HCT116 (cell line): Measurements from ENCODE around the gene CDH13. TPM values are rescaled to one million over a fixed set of nuclear protein-coding genes. Genes with fewer than 3 reads are reported as not detected.
A peak's percentile ranks its signal among the peaks of the same experiment; 100 is the strongest.

ENCODE experiments used
- ATAC-seq: fragments of 200-7000 bp; cut with Tn5 transposase; 2 replicates; pipeline ENCODE4 v1.9.1; 2020; ENCODE audit warnings: mild to moderate bottlenecking, moderate library complexity
- BruUV-seq: library from RNA; stranded (reverse); fragments of 400-500 nt; replicated peaks from 2 replicates; lab custom pipeline; 2021; lab: Mats Ljungman, UMichigan
- CTCF ChIA-PET: fragments of 300-600 bp; sonication (Branson Sonifier 250); formaldehyde crosslinking; loops from one replicate; lab custom pipeline; 2021; ENCODE audit warnings: antibody characterized with exemption; lab: Charles Lee
- POLR2A ChIA-PET: fragments of 300-600, 350-600 bp; sonication (Branson Sonifier 250); formaldehyde crosslinking; loops from one replicate; lab custom pipeline; 2021; ENCODE audit warnings: antibody characterized with exemption; lab: Charles Lee
- RAD21 ChIA-PET, 2 experiments: fragments of 300-600 bp; sonication (Branson Sonifier 250); formaldehyde crosslinking; loops; one replicate each; lab custom pipeline; 2023; ENCODE audit warnings: low total read pairs in 2 of 2; ENCODE audit not compliant: uncharacterized antibody in 2 of 2, unreplicated experiment in 2 of 2, low non-redundant PET in 1 of 2; lab: Charles Lee
- DNase-seq: peaks from one replicate; pipeline ENCODE4 v3.0.0-alpha.2; 2010; ENCODE audit warnings: low read depth, low spot score
- H2AFZ ChIP-seq: fragments of 200-600 bp; shearing (Covaris generic), sonication (generic); 2 replicates; pipeline ENCODE4 v1.6.1; 2017; ENCODE audit warnings: low read depth, mixed run types, mixed read lengths, antibody characterized with exemption, low read length; ENCODE audit not compliant: poor library complexity, severe bottlenecking
- H3K27ac ChIP-seq: 2 replicates; pipeline ENCODE4 v1.5.1; 2012; ENCODE audit warnings: low read depth, low read length
- H3K27me3 ChIP-seq: fragments of 200-600 bp; sonication (generic); 2 replicates; pipeline ENCODE4 v1.6.1; 2016; ENCODE audit warnings: mixed run types, low read length, mixed read lengths; ENCODE audit not compliant: insufficient read depth
- H3K36me3 ChIP-seq, 2 experiments: fragments of 200-500 bp in 1 of 2; fragments of 200-600 bp in 1 of 2; sonication (Bioruptor generic) in 1 of 2; sonication (generic) in 1 of 2; 2 replicates each; pipeline versions ENCODE4 v1.5.1 to v1.6.1; 2014 to 2016; ENCODE audit warnings: low read length in 2 of 2, inconsistent platforms in 1 of 2, mixed read lengths in 1 of 2, mixed run types in 1 of 2; ENCODE audit not compliant: insufficient read depth in 2 of 2, control insufficient read depth in 1 of 2
- H3K4me1 ChIP-seq, 2 experiments: fragments of 200-600 bp in 1 of 2; sonication (generic) in 1 of 2; 2 replicates each; pipeline versions ENCODE4 v1.5.1 to v1.6.1; 2012 to 2017; ENCODE audit warnings: low read length in 2 of 2, inconsistent platforms in 1 of 2, mild to moderate bottlenecking in 1 of 2, mixed read lengths in 1 of 2, mixed run types in 1 of 2, moderate library complexity in 1 of 2; ENCODE audit not compliant: insufficient read depth in 2 of 2, control insufficient read depth in 1 of 2
- H3K4me2 ChIP-seq: fragments of 200-600 bp; sonication (generic); 2 replicates; pipeline ENCODE4 v1.6.1; 2017; ENCODE audit warnings: mixed run types, low read length, mixed read lengths
- H3K4me3 ChIP-seq, 2 experiments: fragments of 200-600 bp in 1 of 2; sonication (generic) in 1 of 2; replicated peaks in 1 of 2; 2 replicates each; pipeline ENCODE4 v1.5.1; 2011 to 2016; ENCODE audit warnings: low read length in 2 of 2, control low read depth in 1 of 2, low read depth in 1 of 2, mild to moderate bottlenecking in 1 of 2, mixed read lengths in 1 of 2, mixed run types in 1 of 2
- H3K79me2 ChIP-seq: fragments of 200-600 bp; sonication (generic); 2 replicates; pipeline ENCODE4 v1.6.1; 2017; ENCODE audit warnings: mild to moderate bottlenecking, mixed run types, low read length, moderate library complexity, mixed read lengths; ENCODE audit not compliant: insufficient read depth
- H3K9ac ChIP-seq: fragments of 200-600 bp; sonication (generic); 2 replicates; pipeline ENCODE4 v1.6.1; 2016; ENCODE audit warnings: low read length, mixed read lengths
- H3K9me2 ChIP-seq: fragments of 200-600 bp; sonication (generic), shearing (Covaris generic); 2 replicates; pipeline ENCODE4 v1.6.1; 2017; ENCODE audit warnings: mixed run types, mild to moderate bottlenecking, moderate library complexity; ENCODE audit not compliant: insufficient read depth
- H3K9me3 ChIP-seq, 2 experiments: fragments of 200-500 bp in 1 of 2; fragments of 200-600 bp in 1 of 2; sonication (Bioruptor generic) in 1 of 2; sonication (generic) in 1 of 2; 2 replicates each; pipeline ENCODE4 v1.6.1; 2014 to 2017; ENCODE audit warnings: low read length in 2 of 2, mixed read lengths in 2 of 2, inconsistent platforms in 1 of 2, low read depth in 1 of 2, mild to moderate bottlenecking in 1 of 2, mixed run types in 1 of 2, moderate library complexity in 1 of 2; ENCODE audit not compliant: control insufficient read depth in 1 of 2, insufficient read depth in 1 of 2
- H4K20me1 ChIP-seq: fragments of 200-600 bp; sonication (generic), shearing (Covaris generic); 2 replicates; pipeline ENCODE4 v1.6.1; 2017; ENCODE audit warnings: mixed run types, mild to moderate bottlenecking, moderate library complexity; ENCODE audit not compliant: insufficient read depth
- EGR1 ChIP-seq: IDR thresholded peaks from 2 replicates; pipeline ENCODE4 v1.6.1; 2012; ENCODE audit warnings: low read depth
- EZH2 ChIP-seq: fragments of 200-600 bp; sonication (generic); IDR thresholded peaks from 2 replicates; pipeline ENCODE4 v1.6.1; 2017; ENCODE audit warnings: antibody characterized with exemption, mixed run types
- EZH2phosphoT487 ChIP-seq: fragments of 200-600 bp; IDR thresholded peaks from 2 replicates; pipeline ENCODE4 v1.6.1; 2018; ENCODE audit warnings: antibody characterized with exemption, borderline replicate concordance
- JUND ChIP-seq: IDR thresholded peaks from 2 replicates; pipeline ENCODE4 v1.6.1; 2012
- POLR2A ChIP-seq: IDR thresholded peaks from 2 replicates; pipeline ENCODE4 v1.7.0; 2011; ENCODE audit warnings: borderline replicate concordance; ENCODE audit not compliant: insufficient read depth, insufficient read length; ENCODE audit errors: extremely low read depth
- RAD21 ChIP-seq: IDR thresholded peaks from 2 replicates; pipeline ENCODE4 v1.6.1; 2012; ENCODE audit warnings: low read depth, mild to moderate bottlenecking
- SP1 ChIP-seq: IDR thresholded peaks from 2 replicates; pipeline ENCODE4 v1.6.1; 2012; ENCODE audit warnings: low read depth
- ZFX ChIP-seq: fragments of 450-650 bp; IDR thresholded peaks from 2 replicates; pipeline ENCODE4 v1.6.1; 2017
- intact Hi-C: fragments of 100-400 bp; cut with micrococcal nuclease; formaldehyde crosslinking; loops from 2 replicates; pipeline ENCODE4 v1.10.0; 2022
- total RNA-seq: library from RNA; stranded (reverse); gene quantifications from one replicate; pipeline ENCODE4 v1.2.1, GENCODE V29; 2021; ENCODE audit not compliant: unreplicated experiment
- TF ChIP-seq, protein P1 (sequence below): IDR thresholded peaks from 2 replicates; pipeline ENCODE4 v1.6.1; 2012; ENCODE audit warnings: low read depth
- TF ChIP-seq, protein P2 (sequence below), 3 experiments: fragments of 200-600 bp in 1 of 3; sonication (generic) in 1 of 3; IDR thresholded peaks in 2 of 3; conservative IDR thresholded peaks in 1 of 3; 2 replicates each; pipeline ENCODE4 v1.5.1; 2012 to 2017; ENCODE audit warnings: low read depth in 2 of 3, low read length in 2 of 3, antibody characterized with exemption in 1 of 3, borderline replicate concordance in 1 of 3, control low read depth in 1 of 3, mild to moderate bottlenecking in 1 of 3, mixed read lengths in 1 of 3, mixed run types in 1 of 3, moderate library complexity in 1 of 3; ENCODE audit not compliant: insufficient read depth in 1 of 3

The CDH13 gene
- total RNA-seq, 1 experiment from 2014 or later = not detected

DNA sequence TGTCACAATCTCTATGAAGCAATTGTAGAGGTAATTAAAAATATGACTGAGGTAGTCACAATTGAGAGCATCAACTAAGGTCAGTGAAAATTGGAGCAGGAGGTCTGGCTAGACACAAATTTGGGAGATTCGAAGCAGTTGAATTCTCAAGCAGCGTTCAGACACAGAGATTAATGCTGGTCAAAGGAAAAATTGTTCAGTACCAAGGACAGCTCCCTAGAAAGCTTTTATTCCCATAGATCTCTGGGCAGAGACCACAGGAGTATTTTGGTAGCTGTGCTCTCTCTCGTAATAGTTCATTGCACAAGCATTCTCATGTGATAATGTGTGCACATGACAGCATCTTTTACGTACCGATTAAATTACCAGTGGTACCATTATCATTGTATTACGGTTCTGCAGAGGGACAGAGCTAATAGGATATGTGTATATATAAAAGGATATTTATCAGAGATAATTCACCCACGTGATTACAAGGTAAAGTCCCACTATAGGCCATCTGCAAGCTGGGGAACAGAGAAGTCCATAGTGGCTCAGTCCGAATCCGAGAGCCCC is 793.5 kb downstream of the CDH13 start:
- H3K79me2 ChIP-seq = no peaks in the 10 kb centered on the region
- DNase-seq (no peak), ATAC-seq (no peak)
- H4K20me1 ChIP-seq = no peaks in the 10 kb centered on the region
- no peaks in the 10 kb centered on the region for H3K9me2 ChIP-seq
- ChIA-PET POLR2A (no interaction called here), CTCF (no interaction called here), RAD21 (no interaction called here)
- no peak for TF ChIP-seq EZH2
- TF ChIP-seq POLR2A = no peak
- TF ChIP-seq SP1 = no peak
- TF ChIP-seq, protein P1, sequence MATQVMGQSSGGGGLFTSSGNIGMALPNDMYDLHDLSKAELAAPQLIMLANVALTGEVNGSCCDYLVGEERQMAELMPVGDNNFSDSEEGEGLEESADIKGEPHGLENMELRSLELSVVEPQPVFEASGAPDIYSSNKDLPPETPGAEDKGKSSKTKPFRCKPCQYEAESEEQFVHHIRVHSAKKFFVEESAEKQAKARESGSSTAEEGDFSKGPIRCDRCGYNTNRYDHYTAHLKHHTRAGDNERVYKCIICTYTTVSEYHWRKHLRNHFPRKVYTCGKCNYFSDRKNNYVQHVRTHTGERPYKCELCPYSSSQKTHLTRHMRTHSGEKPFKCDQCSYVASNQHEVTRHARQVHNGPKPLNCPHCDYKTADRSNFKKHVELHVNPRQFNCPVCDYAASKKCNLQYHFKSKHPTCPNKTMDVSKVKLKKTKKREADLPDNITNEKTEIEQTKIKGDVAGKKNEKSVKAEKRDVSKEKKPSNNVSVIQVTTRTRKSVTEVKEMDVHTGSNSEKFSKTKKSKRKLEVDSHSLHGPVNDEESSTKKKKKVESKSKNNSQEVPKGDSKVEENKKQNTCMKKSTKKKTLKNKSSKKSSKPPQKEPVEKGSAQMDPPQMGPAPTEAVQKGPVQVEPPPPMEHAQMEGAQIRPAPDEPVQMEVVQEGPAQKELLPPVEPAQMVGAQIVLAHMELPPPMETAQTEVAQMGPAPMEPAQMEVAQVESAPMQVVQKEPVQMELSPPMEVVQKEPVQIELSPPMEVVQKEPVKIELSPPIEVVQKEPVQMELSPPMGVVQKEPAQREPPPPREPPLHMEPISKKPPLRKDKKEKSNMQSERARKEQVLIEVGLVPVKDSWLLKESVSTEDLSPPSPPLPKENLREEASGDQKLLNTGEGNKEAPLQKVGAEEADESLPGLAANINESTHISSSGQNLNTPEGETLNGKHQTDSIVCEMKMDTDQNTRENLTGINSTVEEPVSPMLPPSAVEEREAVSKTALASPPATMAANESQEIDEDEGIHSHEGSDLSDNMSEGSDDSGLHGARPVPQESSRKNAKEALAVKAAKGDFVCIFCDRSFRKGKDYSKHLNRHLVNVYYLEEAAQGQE = peak; percentile 71
- no peak for TF ChIP-seq EGR1
- TF ChIP-seq EZH2phosphoT487 = no peak
- no peak for TF ChIP-seq JUND
- no peak overlapping the region for H3K9ac ChIP-seq
- BruUV-seq = no TSS peak
- no peak overlapping the region for H3K4me3 ChIP-seq
- no peaks in the 10 kb centered on the region for H3K36me3 ChIP-seq
- no peaks in the 10 kb centered on the region; a peak in 1 of 4 replicates for H3K9me3 ChIP-seq
- no peaks in the 10 kb centered on the region for H3K27me3 ChIP-seq
- no peaks in the 10 kb centered on the region for H3K4me1 ChIP-seq
- H2AFZ ChIP-seq = no peak overlapping the region
- H3K27ac ChIP-seq = no peak overlapping the region
- intact Hi-C loops = no loop called here
- H3K4me2 ChIP-seq = no peak overlapping the region

DNA sequence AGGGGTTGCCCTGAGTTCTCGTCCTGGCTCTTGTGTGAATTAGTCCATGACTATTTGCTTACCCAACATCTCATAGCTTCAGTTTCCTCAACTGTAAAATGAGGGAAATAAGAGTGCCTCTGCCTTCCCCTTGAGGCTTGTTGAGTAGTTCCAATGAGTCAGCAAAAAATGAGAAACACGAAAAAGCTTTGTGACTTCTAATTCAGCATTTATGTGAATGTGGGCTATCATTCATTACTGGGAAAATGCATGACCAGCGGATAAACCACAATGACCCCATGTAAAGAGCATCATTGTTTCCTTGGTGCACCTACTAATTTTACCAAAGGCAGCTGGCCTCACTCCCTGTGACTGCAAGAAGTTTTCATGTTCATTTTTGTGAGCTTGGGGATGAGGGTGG is 806.4 kb downstream of the CDH13 start:
- Histone ChIP-seq H3K4me2 (no peak overlapping the region), H3K27me3 (no peaks in the 10 kb centered on the region; the same call in 1 of the 2 replicates), H3K4me3 (no peak overlapping the region), H3K9me2 (no peaks in the 10 kb centered on the region), H3K9me3 (no peaks in the 10 kb centered on the region), H3K9ac (no peak overlapping the region), H3K36me3 (no peaks in the 10 kb centered on the region), H3K27ac (no peak overlapping the region), H4K20me1 (no peaks in the 10 kb centered on the region), H2AFZ (no peak overlapping the region), H3K79me2 (no peaks in the 10 kb centered on the region), H3K4me1 (no peaks in the 10 kb centered on the region)
- no TSS peak for BruUV-seq
- no peak for DNase-seq
- no peak for ATAC-seq
- ChIA-PET POLR2A (no interaction called here), CTCF (no interaction called here), RAD21 (no interaction called here)
- intact Hi-C loops = no loop called here
- no peak for TF ChIP-seq EZH2
- no peak for TF ChIP-seq EZH2phosphoT487
- TF ChIP-seq, protein P2, sequence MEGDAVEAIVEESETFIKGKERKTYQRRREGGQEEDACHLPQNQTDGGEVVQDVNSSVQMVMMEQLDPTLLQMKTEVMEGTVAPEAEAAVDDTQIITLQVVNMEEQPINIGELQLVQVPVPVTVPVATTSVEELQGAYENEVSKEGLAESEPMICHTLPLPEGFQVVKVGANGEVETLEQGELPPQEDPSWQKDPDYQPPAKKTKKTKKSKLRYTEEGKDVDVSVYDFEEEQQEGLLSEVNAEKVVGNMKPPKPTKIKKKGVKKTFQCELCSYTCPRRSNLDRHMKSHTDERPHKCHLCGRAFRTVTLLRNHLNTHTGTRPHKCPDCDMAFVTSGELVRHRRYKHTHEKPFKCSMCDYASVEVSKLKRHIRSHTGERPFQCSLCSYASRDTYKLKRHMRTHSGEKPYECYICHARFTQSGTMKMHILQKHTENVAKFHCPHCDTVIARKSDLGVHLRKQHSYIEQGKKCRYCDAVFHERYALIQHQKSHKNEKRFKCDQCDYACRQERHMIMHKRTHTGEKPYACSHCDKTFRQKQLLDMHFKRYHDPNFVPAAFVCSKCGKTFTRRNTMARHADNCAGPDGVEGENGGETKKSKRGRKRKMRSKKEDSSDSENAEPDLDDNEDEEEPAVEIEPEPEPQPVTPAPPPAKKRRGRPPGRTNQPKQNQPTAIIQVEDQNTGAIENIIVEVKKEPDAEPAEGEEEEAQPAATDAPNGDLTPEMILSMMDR (IDR thresholded peaks at IDR 0.05 in 2 of 3, conservative IDR thresholded peaks at IDR 0.05 in 1 of 3; ENCODE audit: borderline replicate concordance in 1 of 3, insufficient read depth in 1 of 3, low read depth in 2 of 3, low read length in 2 of 3) = no peak
- TF ChIP-seq EGR1 = no peak
- no peak for TF ChIP-seq RAD21
- no peak for TF ChIP-seq ZFX
- TF ChIP-seq, protein P1 = no peak
- TF ChIP-seq SP1 = no peak
